MM.1S (cell line): Measurements from ENCODE around the gene NUP50.

Experiments used
- DNase-seq: peaks from one replicate; pipeline ENCODE4 v3.0.0-alpha.2; 2015
- H2AFZ ChIP-seq: fragments of 300-600 bp; sonication (generic); 2 replicates; pipeline ENCODE4 v1.6.0; 2016; ENCODE audit warnings: antibody characterized with exemption, low read length
- H3F3A ChIP-seq: fragments of 300-600 bp; sonication (generic); 2 replicates; pipeline ENCODE4 v1.6.1; 2016; ENCODE audit warnings: mild to moderate bottlenecking, antibody characterized with exemption, low read length, moderate library complexity, mixed read lengths; ENCODE audit not compliant: insufficient read depth
- H3K27ac ChIP-seq: fragments of 300-600 bp; sonication (generic); 2 replicates; pipeline ENCODE4 v1.5.1; 2016; ENCODE audit warnings: mild to moderate bottlenecking, low read length
- H3K27me3 ChIP-seq: fragments of 300-600 bp; sonication (generic); replicated peaks from 2 replicates; pipeline ENCODE4 v1.6.0; 2016; ENCODE audit warnings: low read length; ENCODE audit not compliant: insufficient read depth
- H3K36me3 ChIP-seq: fragments of 300-600 bp; sonication (generic); replicated peaks from 2 replicates; pipeline ENCODE4 v1.6.1; 2016; ENCODE audit warnings: mild to moderate bottlenecking, low read length, mixed read lengths; ENCODE audit not compliant: insufficient read depth
- H3K4me1 ChIP-seq: fragments of 300-600 bp; sonication (generic); 2 replicates; pipeline ENCODE4 v1.6.1; 2016; ENCODE audit warnings: low read length, mixed read lengths
- H3K4me2 ChIP-seq: fragments of 300-600 bp; sonication (generic); 2 replicates; pipeline ENCODE4 v1.6.0; 2016; ENCODE audit warnings: low read depth, low read length
- H3K4me3 ChIP-seq: fragments of 300-600 bp; sonication (generic); 2 replicates; pipeline ENCODE4 v1.5.1; 2016; ENCODE audit warnings: low read length, mixed read lengths
- H3K79me2 ChIP-seq: fragments of 300-600 bp; sonication (generic); 2 replicates; pipeline ENCODE4 v1.6.1; 2016; ENCODE audit warnings: mixed run types, low read length, mixed read lengths
- H3K9ac ChIP-seq: fragments of 300-600 bp; sonication (generic); 2 replicates; pipeline ENCODE4 v1.6.1; 2016; ENCODE audit warnings: low read length, mixed read lengths
- H3K9me2 ChIP-seq: fragments of 300-600 bp; sonication (generic); replicated peaks from 2 replicates; pipeline ENCODE4 v1.6.1; 2016; ENCODE audit warnings: mild to moderate bottlenecking, low read length, mixed read lengths; ENCODE audit not compliant: insufficient read depth
- H3K9me3 ChIP-seq: fragments of 300-600 bp; sonication (generic); replicated peaks from 2 replicates; pipeline ENCODE4 v1.6.1; 2016; ENCODE audit warnings: mild to moderate bottlenecking, low read length, mixed read lengths; ENCODE audit not compliant: insufficient read depth
- H4K20me1 ChIP-seq: fragments of 300-600 bp; sonication (generic); 2 replicates; pipeline ENCODE4 v1.6.1; 2016; ENCODE audit warnings: mild to moderate bottlenecking, low read length, moderate library complexity, mixed read lengths; ENCODE audit not compliant: insufficient read depth
- EZH2 ChIP-seq: fragments of 300-600 bp; sonication (generic); optimal IDR thresholded peaks from 2 replicates; pipeline ENCODE3; 2017; ENCODE audit warnings: low read depth, mild to moderate bottlenecking, antibody characterized with exemption, low read length, mixed read lengths
- EZH2phosphoT487 ChIP-seq: fragments of 300-600 bp; sonication (generic); IDR thresholded peaks from 2 replicates; pipeline ENCODE4 v1.6.1; 2018; ENCODE audit warnings: antibody characterized with exemption, low read length
- TF ChIP-seq, protein P1 (sequence below): fragments of 300-600 bp; sonication (generic); IDR thresholded peaks from 2 replicates; pipeline ENCODE4 v1.5.1; 2016; ENCODE audit warnings: antibody characterized with exemption, low read length, mixed read lengths

Gene NUP50

DNA sequence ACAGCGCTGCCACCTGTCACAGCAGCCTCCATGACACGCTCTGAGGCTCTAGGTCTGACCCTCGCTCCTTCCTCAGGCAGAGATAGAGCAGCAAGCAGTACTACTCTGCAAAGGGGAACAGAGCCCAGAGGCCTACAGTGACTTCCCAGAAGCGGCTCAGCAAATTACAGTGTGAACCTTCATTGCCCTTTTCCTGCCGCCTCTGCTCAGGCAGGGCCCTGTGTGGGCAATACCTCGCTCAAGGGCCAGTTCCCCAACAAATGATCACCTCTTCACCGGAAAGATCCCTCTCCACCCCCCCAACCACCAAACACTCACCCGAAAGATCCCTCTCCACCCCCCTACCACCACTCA is 64.7 kb downstream of the NUP50 start:
- Histone ChIP-seq H3K4me1 (no peaks in the 10 kb centered on the region), H3K4me2 (no peak overlapping the region), H3K9me2 (no peaks in the 10 kb centered on the region), H3F3A (no peaks in the 10 kb centered on the region), H3K27ac (no peak overlapping the region), H3K36me3 (no peaks in the 10 kb centered on the region), H3K79me2 (peaks cover 92% of the 10 kb centered on the region), H3K4me3 (no peak overlapping the region), H4K20me1 (peaks cover 4% of the 10 kb centered on the region; the same call in 1 of the 2 replicates), H2AFZ (no peak overlapping the region), H3K9me3 (no peaks in the 10 kb centered on the region), H3K9ac (no peak overlapping the region), H3K27me3 (no peaks in the 10 kb centered on the region)
- TF ChIP-seq EZH2phosphoT487 (no peak), EZH2 (no peak)
- TF ChIP-seq, protein P1, sequence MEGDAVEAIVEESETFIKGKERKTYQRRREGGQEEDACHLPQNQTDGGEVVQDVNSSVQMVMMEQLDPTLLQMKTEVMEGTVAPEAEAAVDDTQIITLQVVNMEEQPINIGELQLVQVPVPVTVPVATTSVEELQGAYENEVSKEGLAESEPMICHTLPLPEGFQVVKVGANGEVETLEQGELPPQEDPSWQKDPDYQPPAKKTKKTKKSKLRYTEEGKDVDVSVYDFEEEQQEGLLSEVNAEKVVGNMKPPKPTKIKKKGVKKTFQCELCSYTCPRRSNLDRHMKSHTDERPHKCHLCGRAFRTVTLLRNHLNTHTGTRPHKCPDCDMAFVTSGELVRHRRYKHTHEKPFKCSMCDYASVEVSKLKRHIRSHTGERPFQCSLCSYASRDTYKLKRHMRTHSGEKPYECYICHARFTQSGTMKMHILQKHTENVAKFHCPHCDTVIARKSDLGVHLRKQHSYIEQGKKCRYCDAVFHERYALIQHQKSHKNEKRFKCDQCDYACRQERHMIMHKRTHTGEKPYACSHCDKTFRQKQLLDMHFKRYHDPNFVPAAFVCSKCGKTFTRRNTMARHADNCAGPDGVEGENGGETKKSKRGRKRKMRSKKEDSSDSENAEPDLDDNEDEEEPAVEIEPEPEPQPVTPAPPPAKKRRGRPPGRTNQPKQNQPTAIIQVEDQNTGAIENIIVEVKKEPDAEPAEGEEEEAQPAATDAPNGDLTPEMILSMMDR = no peak
- no peak for DNase-seq

- no peak overlapping the region for H3K9ac ChIP-seq
- H4K20me1 ChIP-seq = 0 out of 2 replicates have a peak, but pooled peaks cover 4% of the 10 kb centered on the region
- no peak overlapping the region for H2AFZ ChIP-seq
- no peak overlapping the region for H3K4me2 ChIP-seq
- no peaks in the 10 kb centered on the region for H3K27me3 ChIP-seq
- H3K4me1 ChIP-seq = peaks cover 6% of the 10 kb centered on the region
- H3K9me3 ChIP-seq = no peaks in the 10 kb centered on the region
- no peaks in the 10 kb centered on the region for H3K9me2 ChIP-seq
- H3K27ac ChIP-seq = no peak overlapping the region
- no peak overlapping the region for H3K4me3 ChIP-seq
- TF ChIP-seq EZH2 (no peak), EZH2phosphoT487 (no peak)
- TF ChIP-seq, protein P1 = no peak
- H3K79me2 ChIP-seq = peaks cover 92% of the 10 kb centered on the region
- H3K36me3 ChIP-seq = no peaks in the 10 kb centered on the region
- DNase-seq = no peak
- no peaks in the 10 kb centered on the region for H3F3A ChIP-seq
These were observed 65.5 kb downstream of the NUP50 start for GRCh38 chr22:45229181-45229580.

GRCh38 chr22:45230026-45230721 is 66.4 kb downstream of the NUP50 start:
- Histone ChIP-seq H4K20me1 (0 out of 2 replicates have a peak, but pooled peaks cover 4% of the 10 kb centered on the region), H3K27me3 (no peaks in the 10 kb centered on the region), H3K4me1 (peaks cover 15% of the 10 kb centered on the region), H3K9ac (no peak overlapping the region), H3F3A (no peaks in the 10 kb centered on the region; the same call in 1 of the 2 replicates), H3K4me3 (no peak overlapping the region), H2AFZ (no peak overlapping the region), H3K9me3 (no peaks in the 10 kb centered on the region), H3K9me2 (no peaks in the 10 kb centered on the region), H3K36me3 (no peaks in the 10 kb centered on the region), H3K4me2 (no peak overlapping the region), H3K27ac (no peak overlapping the region), H3K79me2 (peaks cover 92% of the 10 kb centered on the region)
- TF ChIP-seq EZH2phosphoT487 = no peak
- TF ChIP-seq, protein P1 = no peak
- no peak for TF ChIP-seq EZH2
- DNase-seq = no peak
